NCI-H345 (cell line): ENCODE data around the gene TSHZ3.

ENCODE experiments used
- DNase-seq: peaks from one replicate; lab custom pipeline; 2025; lab: John Stamatoyannopoulos, UW

Gene TSHZ3

DNA sequence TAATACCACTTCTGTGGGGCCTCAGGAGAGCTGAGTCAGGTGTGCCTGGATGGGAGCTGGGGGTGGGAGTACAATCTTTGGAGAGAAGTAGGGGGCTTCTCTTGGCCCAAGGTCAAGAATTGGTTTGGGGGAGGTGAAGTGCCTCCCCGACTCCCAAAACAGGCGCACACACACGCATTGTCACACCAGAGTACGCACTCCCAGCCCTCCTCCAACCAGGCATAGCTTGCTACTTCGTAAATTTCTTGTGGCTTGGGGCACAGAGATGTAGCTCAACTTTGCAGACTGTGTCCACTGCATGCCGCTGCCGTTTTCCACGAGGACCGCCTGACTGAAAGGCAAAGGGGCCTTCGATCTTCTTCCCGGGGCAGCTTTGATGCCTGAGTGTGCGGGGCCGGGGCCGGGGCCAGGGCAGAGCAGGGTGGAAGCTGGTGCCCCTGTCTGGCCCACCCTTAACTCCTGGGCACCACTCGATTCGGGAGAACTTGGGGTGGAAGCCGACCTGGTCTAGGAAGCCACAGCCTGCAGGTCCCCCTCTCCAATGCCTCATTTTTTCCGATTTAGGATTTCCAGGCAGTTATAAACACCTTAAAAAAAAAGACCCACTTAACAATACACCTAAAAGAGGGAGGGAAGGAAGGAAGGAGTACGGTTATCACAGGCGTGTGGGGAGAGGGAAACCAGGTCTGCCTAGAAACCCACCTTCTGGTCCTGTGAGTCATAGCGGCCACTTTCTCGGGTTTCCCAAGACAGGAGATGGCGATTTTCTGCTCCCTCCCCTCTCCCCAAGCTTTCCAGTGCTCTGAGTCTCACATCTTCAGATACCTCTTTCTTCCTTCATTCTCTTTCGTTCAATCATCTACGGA, 5.8 kb upstream of the TSHZ3 start:
- DNase-seq, result no peak

DNA sequence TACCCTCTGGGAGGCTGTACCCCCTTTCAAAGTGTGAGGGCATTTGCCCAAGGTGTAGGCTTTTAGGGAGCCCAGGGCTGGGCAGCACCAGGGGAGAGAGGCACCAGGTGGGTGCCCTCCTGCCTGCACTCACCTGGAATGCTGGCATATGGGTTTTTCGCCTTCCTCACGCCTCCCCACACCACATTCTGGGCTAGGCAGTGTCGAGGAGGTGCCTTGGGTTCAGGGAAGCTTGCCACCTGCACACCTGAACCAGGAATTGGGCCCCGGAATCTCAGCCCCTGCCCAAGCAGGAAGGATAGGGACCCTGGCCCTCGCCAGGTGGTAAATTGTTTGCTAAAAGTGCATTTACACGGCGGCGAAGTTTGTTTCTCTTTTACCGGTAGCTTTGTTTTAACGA, 5.1 kb upstream of the TSHZ3 start:
- no peak for DNase-seq

DNA sequence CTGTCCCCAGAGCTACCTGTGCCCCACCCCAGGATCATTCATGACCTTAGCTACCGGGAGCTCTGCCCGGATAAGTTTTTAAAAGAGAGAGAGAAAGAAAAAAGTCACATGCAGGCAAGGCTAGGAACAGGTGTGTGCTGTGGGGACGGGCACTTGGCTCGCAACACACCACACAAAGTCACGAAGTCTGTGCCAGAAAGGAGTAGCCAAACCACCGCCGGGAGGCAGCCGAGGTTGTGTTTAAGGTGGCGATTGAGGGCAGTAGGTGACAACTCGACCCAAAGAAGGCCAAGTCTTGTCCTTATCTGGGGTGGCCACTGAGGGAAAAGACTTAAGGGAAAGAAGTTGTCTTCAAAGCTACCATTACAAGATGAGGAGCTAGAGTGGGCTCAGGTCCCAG, 4.6 kb upstream of the TSHZ3 start:
- no peak for DNase-seq

DNA sequence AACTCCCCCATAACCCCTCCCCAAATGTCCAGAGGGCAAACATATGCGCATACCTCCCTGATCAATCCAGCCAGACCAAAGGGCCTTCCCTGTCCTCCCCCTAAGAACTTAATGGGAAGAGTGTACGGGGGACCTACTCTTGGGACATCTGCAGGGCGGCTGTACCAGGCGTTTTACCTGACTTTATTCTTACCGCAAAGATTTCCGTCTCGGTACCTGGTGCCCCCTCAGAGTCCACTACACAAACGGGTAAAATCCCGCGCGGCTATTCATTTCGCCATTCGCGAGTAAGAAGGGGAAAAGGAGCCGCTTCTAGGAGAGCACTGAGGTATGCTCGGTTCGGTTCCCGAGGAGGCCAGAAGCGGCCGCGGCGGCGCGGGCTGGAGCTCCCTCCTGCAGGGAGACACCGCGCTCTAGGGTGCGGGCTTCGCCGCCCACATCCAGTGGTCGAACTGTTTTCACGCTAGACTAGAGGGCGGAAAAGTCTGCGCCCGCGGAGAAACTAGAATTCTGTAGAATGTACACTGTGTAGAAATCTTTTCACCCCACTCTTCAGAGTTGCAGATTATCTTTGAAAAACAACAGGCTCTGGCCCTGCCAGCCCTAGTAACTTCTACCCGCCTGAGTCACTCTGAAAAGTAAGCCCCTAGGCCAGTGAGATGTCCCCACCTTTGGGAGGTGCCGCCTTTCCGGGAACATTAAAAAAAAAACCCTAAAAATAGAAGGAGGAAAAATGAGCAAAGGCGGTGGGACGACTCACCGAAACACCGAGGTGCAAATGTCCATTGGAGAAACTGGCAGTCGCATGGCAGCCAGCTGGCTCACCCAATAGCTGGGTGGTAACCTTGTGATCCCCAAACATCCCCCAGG, 3.8 kb upstream of the TSHZ3 start:
- DNase-seq, result no peak

DNA sequence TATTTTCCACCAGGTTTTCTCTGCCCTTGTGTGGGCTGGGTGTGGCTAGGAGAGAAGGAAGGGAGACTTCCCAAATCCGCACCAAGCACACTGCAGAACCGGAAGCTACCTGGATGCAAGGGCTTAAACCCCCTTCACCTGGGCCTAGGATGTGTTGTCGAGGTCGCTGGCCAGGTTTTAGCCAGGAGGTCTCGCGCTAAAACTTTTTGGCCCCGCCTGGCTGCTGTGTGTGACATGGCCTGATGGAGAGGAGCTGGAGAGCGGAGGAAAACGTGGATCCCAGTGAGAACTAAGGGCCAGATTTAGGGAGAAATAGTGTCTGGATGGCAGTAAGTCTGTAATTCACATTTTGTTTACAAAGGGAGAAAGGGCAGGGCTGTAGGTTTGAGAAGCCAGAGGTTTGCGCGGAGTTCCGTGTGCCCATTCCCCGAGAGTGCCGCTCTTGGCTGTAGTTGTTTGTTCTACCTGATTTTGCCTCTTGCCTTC, 3.1 kb upstream of the TSHZ3 start:
- DNase-seq, result no peak

DNA sequence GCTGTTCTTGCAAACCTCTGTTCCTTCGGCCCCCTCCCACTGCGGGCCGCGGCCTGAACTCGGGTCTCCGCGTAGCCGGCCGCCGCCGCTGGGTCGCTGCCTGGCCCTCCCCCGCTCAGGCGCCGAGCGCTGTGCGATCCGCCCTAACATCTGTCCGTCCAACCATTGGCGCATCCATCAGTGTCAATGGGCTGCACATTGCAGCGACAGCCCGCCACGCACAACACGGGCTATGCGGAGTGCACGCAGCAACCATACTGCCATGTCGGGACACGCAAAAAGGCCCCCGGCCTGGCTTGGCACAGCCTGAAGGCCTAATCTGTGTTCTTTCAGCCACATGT, 2.6 kb upstream of the TSHZ3 start:
- DNase-seq, result no peak

DNA sequence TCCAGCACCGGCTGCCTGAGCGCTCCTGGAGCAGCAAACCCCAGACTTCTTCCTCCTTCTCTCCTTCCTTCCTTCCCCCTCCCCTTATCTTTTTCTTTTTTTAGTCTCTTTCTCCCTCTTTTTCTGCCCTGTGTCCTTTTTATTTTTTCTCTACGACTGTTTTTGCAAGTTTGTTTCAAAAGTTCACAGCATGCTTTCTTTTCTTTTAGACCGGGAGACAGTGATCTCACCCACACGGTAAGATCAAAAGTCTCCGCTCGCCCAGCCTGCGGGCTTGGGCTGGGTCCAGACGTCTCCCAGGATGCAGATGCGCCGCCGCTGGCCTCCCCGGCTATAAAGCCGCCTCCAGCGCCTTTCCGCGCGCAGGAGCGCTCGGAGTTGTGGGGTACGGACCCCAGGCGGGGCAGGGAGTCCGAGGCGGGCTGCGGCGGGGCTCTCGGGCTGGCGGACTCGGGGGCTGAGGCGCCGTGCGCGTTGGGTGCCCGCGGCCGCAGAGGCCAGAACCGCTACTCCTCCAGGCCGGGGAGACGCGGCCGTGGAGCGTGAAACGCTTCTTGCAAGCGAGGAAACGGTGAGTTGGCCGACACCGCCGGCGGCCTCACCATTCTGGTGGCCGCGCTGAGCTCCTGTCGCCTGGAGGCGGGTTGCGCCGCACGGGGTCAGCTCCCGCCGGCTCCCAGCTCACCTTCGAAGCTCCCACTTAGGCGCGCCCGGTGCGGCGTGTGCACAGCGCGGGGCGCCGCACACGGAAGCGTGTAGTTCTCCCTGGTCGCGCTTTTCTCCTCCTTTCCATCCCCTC, 2.0 kb upstream of the TSHZ3 start:
- no peak for DNase-seq

DNA sequence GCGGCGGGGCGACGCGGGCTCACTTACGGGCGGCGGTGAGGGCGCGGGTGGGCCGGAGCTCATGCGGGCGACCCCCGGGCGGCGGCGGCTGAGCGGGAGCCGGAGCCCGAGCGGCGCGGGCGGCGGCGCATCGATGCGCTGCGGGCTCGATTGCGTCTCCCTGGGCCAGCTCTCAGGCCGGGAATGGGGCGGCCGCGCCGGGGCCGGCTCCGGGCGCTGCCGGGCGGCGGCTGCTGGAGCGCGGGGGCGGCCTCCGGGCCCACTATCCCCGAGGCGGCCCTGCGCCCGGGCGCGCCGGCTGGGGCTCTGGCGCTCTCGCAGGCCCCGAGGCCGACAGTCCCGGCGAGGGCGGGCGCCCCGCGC, 1.4 kb upstream of the TSHZ3 start:
- no peak for DNase-seq

DNA sequence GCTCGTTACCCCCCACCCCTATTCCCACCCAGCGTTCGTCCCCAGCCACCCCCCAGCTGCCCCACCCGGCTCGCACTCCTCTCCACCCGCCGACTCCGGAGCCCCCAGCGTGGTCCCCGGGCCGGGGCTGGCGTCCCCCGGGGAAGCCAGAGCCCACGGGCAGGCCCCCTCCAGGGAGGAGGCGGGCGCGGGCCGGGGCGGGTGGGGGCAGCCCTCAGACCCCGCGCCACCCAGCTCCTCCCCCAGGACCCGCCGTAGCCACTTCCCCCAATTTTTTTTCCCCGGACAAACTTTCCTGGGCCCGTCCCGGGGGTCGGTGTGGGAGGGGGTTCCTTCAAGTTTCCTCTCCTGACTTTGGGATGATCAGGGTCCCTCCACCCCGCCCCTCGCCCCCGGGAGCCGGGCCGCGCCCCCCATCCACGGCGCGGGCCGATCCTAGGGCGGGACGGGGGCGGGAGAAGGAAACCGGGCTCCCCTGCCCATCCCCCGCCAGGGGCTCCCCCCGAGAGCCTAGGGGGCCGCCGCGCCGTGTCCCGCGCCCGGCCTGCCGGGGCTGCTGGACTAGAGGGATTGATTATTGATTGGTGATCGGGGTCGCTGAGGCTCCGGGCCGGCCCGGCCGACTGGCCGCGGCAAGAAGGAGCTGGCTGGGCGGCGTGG, 927 bp upstream of the TSHZ3 start:
- no peak for DNase-seq

DNA sequence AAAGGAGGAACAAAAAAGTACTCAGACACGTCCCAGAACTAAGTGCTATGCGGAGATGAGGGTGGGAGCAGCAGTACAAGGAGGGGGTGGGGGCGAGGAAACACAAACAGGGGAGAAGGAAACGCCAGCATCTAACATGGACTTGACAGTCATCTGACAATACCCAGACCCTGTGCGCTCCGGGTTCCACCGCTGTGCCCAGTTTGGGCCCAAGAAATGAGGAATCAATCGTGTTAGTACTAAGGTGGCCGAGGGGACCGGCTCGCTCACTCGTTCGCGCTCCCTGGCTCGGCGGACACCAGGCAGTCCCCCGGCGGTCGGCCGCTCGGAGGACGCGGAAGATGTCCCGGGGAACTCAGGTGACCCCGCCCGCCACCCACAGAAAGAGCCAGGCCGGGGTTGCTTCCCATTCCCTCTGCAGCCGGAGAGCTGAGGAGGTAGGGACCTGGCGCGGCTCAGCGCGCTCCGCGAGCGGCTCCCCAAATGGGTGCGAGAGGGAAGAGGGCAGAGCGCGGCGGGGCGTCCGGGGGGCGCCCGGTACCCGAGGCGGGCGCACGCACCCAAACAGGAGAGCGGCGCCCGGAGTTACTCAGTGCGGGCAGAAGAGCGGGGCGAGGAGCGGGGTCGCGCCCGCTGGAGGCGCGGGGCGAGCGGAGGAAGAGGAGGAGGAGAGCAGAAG, 616 bp downstream of the TSHZ3 start:
- no peak for DNase-seq

DNA sequence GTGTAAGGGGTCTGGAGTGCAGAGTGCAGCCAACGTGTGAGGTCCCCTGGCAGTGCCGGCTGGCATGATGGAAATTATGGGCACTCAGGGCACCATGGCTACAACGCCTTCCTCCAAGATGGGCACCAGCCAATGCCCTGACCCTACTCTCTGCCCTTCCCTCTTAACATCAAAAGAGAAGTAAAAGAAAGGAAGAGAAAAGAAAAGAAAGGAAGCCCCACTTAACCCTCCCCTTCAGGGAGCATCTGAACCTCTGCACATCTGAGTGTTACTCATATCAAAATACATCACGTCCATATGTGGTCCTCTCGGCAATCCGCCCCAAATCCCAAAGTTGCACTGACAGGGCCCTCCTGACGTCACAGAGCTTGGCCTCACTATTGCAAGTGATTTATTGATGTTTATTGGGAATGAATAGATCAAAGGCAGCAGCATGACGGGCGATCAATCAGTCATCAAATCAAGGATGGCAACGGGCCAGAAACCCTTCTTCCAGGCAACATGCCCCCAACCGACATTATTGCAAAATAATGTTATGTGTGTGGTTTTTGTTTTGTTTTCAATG, 1.3 kb downstream of the TSHZ3 start:
- no peak for DNase-seq

DNA sequence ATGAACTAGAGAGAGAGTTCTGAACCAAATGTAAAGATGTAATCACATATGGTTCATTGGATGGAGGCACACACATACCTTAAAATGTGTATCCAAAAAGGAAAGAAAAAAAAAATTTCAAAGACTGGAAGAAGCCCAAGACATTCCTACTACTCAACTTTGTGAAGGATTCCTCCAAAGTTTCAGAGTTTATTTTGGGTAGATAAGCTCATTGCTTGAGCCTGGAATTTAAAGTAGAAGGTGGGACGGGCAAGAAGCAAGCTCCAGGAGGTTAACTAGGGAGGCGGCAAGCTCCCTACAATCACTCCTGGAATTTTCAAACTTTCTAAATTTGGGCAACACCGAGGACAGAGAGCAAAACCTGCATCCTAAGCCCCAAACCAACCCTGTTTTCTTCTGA, 1.9 kb downstream of the TSHZ3 start:
- no peak for DNase-seq

DNA sequence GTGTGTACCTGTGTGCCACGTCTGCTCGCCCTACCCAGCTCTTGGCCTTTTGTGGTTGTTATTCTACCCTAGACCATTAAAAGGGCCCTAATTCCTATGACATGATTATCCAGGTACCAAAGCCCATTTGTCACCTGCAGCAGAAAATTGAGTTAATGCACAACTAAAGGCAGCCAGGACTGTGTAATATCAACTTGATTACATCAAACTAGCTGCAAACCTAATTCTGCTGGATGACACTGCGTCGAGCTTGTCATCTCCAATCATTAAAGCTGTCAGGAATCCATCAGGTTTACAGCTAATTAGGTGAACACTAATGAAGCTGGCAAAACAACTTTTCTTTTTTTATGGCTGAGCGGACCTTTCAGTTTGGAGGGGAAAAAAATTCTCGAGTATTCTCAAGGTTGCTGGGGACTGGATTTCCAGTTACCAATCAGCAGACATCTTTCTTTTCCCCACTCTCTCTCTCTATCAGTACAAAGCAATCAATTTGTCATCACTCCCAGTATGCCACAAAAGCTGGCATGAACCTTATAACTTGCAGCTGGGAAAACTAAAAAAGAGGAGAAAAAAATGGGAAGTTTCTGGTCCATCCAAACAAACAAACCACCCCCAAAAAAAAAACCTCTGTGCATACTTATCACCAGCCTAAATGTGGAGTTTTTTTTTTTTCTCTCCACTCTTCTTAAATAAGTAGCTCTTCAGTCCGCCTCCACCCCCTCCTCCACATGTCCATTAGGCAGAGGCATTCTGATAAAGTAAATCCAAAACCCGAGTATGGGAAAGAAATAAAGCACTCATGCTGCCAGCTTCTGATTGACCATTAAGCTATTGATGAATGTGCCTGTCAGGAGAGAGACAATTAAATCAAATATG, 2.8 kb downstream of the TSHZ3 start:
- DNase-seq, result no peak

DNA sequence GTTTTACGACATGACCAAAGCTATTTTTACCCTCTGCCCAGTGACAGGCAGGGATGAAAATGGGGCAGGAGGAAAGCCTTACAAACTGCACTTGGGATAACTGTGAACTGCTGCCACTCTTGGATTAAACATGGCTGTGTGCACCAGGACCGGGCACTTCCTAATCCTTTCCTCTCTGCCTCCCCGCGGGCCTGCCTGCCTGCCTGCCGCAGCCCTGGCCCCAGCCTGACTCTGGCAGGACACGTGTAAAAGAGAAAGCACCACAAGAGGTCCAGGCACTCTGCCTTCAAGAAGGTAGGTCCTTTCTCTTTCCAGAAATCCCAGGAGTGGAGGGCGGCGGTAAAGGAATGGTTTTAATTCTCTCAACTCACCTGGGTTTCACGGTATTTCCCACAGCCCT, 4.8 kb downstream of the TSHZ3 start:
- no peak for DNase-seq

DNA sequence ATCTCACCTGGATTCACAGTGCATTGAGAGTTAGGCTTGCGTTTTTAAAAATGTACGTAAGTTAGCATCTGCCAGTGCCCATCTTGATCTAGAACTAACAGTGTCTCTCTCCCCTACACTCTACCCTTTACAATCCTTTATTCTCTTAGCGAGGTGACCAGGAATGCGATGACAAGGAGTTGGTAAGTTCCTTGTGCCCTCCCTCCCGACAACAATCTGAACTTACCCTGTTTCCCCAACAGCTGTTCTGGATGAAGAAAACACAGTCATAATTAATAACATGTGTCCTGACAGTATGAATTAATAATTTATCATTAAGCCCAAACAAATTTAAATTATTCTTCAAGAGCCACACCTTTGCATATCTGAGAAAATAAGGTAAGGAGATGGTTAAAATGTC, 6.3 kb downstream of the TSHZ3 start:
- DNase-seq, result no peak

DNA sequence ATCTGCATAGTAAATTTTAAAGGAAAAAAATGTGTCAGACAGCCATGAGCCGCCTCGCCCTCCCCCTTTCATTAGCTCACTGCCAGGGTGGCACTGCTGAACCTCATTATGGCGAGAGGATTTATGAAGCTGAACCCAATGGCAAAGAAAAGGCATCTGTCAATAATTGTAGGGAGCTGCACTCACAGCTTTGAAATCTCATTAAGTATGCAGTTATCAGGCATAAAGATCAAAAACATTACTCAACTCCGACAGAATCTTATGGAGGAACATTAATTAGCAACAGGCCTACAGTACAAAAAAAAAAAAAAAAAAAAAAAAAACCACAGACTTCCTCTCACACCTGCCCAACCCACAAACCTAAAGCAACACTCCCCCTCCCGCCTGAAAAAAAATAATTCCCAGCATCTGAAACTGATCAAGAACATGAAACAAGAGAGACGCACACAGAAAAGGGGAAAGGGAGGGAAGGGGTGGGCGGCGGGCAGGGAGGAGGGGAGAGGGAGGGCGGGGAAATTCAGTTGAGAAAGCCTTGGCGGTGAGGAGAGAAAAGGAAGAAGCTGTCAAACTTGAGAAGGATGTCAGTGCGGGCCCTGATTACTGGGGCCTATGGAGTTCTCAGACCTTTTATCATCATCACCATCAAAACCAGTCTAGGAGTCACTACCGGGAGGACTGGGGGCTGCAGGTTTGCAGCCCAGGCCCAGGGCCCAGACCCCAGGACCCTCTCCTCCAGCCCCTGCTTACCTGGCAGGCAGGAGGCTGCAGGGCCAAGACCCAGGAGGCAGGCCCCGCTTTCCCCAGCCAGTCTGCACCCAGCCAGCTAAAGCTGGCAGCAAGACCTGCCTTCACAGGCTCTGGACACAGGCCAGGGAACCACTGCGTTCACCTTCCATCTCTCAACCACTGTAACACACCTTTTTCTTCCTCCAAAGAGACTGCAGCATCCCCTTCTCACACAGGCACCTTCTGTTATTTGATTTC, 8.9 kb downstream of the TSHZ3 start:
- no peak for DNase-seq

DNA sequence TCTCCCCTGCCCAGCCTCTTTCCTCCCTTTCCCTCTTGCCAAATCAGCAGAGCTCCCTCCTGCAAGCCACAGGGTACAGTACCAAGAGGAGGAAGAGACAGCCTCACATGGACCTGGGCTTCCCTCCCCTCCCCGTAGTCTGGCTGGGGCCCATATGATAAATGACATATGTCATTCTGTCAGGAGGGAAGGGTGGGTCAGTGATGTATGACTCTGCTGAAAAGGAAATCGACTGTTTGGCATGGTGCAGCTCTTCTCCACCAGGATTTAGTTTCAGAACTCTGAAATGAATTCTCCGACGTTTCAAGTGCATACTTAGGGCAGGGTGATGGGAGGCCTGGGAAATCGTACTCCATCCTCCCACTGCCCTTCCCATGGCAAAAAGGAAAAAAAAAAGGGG, 9.8 kb downstream of the TSHZ3 start:
- DNase-seq, result no peak

DNA sequence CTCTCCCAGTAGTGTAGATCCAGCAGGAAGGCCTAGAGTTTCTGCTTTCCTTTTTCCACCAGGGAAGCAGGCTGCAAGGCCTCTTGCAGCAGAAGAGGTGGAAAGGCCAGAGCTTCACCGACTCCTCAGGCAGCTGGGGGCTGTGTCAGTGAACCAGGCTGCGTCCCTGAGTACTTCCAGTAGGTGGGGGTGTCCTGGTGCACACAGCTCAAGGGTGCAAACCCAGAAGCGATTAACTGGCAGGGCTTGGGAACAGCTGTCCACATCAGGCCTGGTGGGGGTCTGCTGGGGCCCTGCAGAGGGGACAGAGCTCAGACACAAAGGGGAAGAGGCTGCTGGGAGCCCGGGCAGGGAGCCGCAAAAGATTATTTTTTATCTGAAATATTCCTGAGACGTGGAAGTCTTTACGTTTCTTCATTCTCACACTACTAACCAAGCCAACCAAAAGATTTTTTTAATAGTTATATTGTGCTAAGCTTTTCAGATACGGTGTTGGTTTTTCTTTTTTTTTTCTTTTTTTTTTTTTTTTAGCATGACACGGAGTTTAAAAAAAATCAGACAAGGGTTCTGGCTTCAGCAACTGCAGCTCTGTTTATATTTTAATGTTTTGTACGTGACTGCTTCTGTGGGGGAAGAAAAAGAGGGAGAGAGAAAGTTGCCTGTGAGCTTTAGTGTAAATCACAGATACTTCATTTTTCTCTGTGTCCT, 11.0 kb downstream of the TSHZ3 start:
- no peak for DNase-seq
